ENCODE results near the gene RNU6-7. TPM values are rescaled to one million over a fixed set of nuclear protein-coding genes. Genes with fewer than 3 reads are reported as not detected.
A peak's percentile ranks its signal among the peaks of the same experiment; 100 is the strongest.

RNU6-7 gene
- total RNA-seq: not detected

DNA sequence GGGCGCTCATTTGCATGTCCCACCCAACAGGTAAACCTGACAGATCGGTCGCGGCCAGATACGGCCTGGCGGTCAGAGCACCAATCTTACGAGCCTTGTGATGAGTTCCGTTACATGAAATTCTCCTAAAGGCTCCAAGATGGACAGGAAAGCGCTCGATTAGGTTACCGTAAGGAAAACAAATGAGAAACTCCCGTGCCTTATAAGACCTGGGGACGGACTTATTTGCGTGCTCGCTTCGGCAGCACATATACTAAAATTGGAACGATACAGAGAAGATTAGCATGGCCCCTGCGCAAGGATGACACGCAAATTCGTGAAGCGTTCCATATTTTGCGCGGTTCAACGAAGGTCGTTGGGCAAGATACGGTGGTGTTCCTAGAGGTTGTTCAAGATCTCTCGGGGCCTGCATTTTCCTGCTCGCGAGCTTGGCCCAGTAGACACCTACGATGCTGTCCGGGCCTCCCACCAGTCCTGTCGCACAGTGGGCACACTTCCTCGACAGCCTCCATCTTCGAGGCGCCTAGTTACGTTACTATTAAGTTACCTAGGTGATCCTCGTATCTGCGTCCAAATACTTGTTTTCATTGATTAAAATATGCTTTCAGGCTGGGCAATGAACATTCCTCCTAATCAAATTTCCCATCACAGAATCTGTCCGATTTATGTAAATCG, at the start of gene RNU6-7:
Gene RNU6-7, plus strand, starts transcription at position 230 of the 675 bp plus-strand sequence.
- Mint-ChIP-seq H3K9me3 (no peaks in the 10 kb centered on the region), H3K27ac (peak within 1 kb of the TSS; percentile 98), H3K4me1 (ENCODE audit: low read depth) (peaks cover 46% of the 10 kb centered on the region), H3K36me3 (ENCODE audit: low read depth) (no peaks in the 10 kb centered on the region), H3K27me3 (no peaks in the 10 kb centered on the region), H3K4me3 (peak within 1 kb of the TSS; percentile 78)
- CTCF ChIA-PET: interaction anchor here (1.6 to 1.7 kb wide), 2 partner anchors 51 to 124 kb away, joined by 5 to 6 read pairs; no protein-coding TSS in a partner anchor
- peak; percentile 7 for ATAC-seq
- peak; percentile 53 for DNase-seq
- intact Hi-C loops (cut with micrococcal nuclease): loop anchor here (1.0 to 5.0 kb wide), 3 partner anchors 50 to 640 kb away; partner anchors contain the start of gene NUBPL
- POLR2A ChIA-PET: interaction anchor here (1.6 to 1.9 kb wide), 2 partner anchors 124 to 125 kb away, joined by 5 to 6 read pairs; partner anchors contain the start of gene ARHGAP5
- no peak for TF ChIP-seq CTCF (IDR thresholded peaks at IDR 0.05)

DNA sequence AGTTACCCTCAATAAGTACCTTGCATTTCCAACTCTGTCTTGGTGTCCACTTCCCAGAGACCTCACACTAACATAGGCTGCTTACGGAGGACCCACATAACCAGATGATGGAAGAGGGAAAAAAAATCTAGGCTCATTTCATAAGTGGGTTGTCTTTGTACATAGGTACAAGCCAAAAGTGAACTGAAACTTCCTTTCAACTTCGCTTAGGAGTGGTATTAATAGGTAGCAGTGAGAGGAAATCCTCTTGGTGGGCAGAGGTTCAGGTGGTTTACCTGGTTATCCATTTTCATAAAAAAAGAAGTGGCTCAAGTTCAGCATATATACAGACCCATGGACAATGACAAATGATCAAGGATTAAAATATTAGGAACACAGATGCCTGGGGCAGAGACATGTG, 35.8 kb upstream of the RNU6-7 start:
- no peak overlapping the region for H3K4me3 Mint-ChIP-seq
- intact Hi-C loops (cut with micrococcal nuclease): no loop called here
- H3K36me3 Mint-ChIP-seq (ENCODE audit: low read depth): no peaks in the 10 kb centered on the region
- TF ChIP-seq CTCF (IDR thresholded peaks at IDR 0.05): no peak
- no peaks in the 10 kb centered on the region for H3K27me3 Mint-ChIP-seq
- peaks cover 2% of the 10 kb centered on the region for H3K4me1 Mint-ChIP-seq (ENCODE audit: low read depth)
- DNase-seq (no peak), ATAC-seq (no peak)
- no peak overlapping the region for H3K27ac Mint-ChIP-seq
- ChIA-PET POLR2A (no interaction called here), CTCF (no interaction called here)
- peaks cover 3% of the 10 kb centered on the region for H3K9me3 Mint-ChIP-seq

- peaks cover 2% of the 10 kb centered on the region for H3K4me1 Mint-ChIP-seq (ENCODE audit: low read depth)
- no peaks in the 10 kb centered on the region for H3K27me3 Mint-ChIP-seq
- DNase-seq: no peak
- ChIA-PET CTCF (no interaction called here), POLR2A (no interaction called here)
- no peak for ATAC-seq
- H3K9me3 Mint-ChIP-seq: peaks cover 3% of the 10 kb centered on the region
- no peak overlapping the region for H3K27ac Mint-ChIP-seq
- H3K36me3 Mint-ChIP-seq (ENCODE audit: low read depth): no peaks in the 10 kb centered on the region
- no peak for TF ChIP-seq CTCF (IDR thresholded peaks at IDR 0.05)
- intact Hi-C loops (cut with micrococcal nuclease): no loop called here
- H3K4me3 Mint-ChIP-seq: no peak overlapping the region
These were observed 34.9 kb upstream of the RNU6-7 start for GRCh38 chr14:32166924-32167323.

DNA sequence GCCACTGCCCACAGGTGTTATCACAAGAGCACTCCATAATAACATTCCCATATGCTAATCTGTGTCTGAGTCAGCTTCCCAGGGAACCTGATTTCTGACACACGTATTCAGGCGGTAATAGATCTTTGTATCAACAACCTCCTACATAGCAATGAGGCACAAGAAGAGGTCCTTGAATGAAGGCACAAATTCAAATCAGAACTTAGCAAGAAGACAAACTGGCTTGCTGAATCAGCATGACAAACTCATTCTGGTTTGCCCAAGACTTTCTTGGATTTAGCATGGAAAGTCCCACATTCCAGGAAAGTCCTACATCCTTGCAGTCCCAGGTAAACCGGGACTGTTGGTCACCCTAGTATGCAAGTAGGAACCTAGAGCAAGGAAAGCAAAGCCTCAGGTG, 33.9 kb upstream of the RNU6-7 start:
- H3K36me3 Mint-ChIP-seq (ENCODE audit: low read depth): no peaks in the 10 kb centered on the region
- H3K27me3 Mint-ChIP-seq: no peaks in the 10 kb centered on the region
- DNase-seq (no peak), ATAC-seq (no peak)
- TF ChIP-seq CTCF (IDR thresholded peaks at IDR 0.05): no peak
- H3K4me1 Mint-ChIP-seq (ENCODE audit: low read depth): peaks cover 2% of the 10 kb centered on the region
- H3K27ac Mint-ChIP-seq: no peak overlapping the region
- peaks cover 3% of the 10 kb centered on the region for H3K9me3 Mint-ChIP-seq
- no peak overlapping the region for H3K4me3 Mint-ChIP-seq
- ChIA-PET POLR2A (no interaction called here), CTCF (interaction anchor here (0.9 to 1.4 kb wide), 2 partner anchors 84 to 97 kb away, joined by 3 to 4 read pairs; no protein-coding TSS in a partner anchor)
- intact Hi-C loops (cut with micrococcal nuclease): no loop called here

GRCh38 chr14:32169191-32169590, 32.7 kb upstream of the RNU6-7 start:
- CTCF ChIA-PET: interaction anchor here (1.4 to 1.5 kb wide), 2 partner anchors 94 to 99 kb away, joined by 3 to 4 read pairs; no protein-coding TSS in a partner anchor
- TF ChIP-seq CTCF (IDR thresholded peaks at IDR 0.05): no peak
- no peak for ATAC-seq

More at GRCh38 chr14:32169191-32169590, 32.7 kb upstream of the RNU6-7 start:
- Mint-ChIP-seq H3K27me3 (no peaks in the 10 kb centered on the region), H3K36me3 (ENCODE audit: low read depth) (no peaks in the 10 kb centered on the region), H3K4me3 (no peak overlapping the region), H3K4me1 (ENCODE audit: low read depth) (peaks cover 2% of the 10 kb centered on the region), H3K9me3 (peaks cover 3% of the 10 kb centered on the region), H3K27ac (no peak overlapping the region)
- no peak for DNase-seq
- intact Hi-C loops (cut with micrococcal nuclease): no loop called here
- POLR2A ChIA-PET: no interaction called here
